Panc1 (cell line): ENCODE measurements around the gene FRMD1. TPM values are rescaled to one million over a fixed set of nuclear protein-coding genes. Genes with fewer than 3 reads are reported as not detected.
A peak's percentile ranks its signal among the peaks of the same experiment; 100 is the strongest.

Experiments
- ATAC-seq: fragments of 200-7000 bp; cut with Tn5 transposase; 2 replicates; pipeline ENCODE4 v1.9.1; 2020; ENCODE audit warnings: mild to moderate bottlenecking, moderate library complexity
- BruUV-seq: library from RNA; stranded (reverse); fragments of 400-500 nt; replicated peaks from 2 replicates; lab custom pipeline; 2021; lab: Mats Ljungman, UMichigan
- CTCF ChIA-PET: fragments of 300-600 bp; sonication (Branson Sonifier 250); formaldehyde crosslinking; loops from one replicate; lab custom pipeline; 2022; ENCODE audit warnings: antibody characterized with exemption; lab: Charles Lee
- POLR2A ChIA-PET: fragments of 300-600 bp; sonication (Branson Sonifier 250); formaldehyde crosslinking; loops from one replicate; lab custom pipeline; 2022; ENCODE audit warnings: antibody characterized with exemption; lab: Charles Lee
- DNase-seq: peaks from one replicate; pipeline ENCODE4 v3.0.0-alpha.2; 2010; ENCODE audit warnings: low read depth, low spot score
- H3K27ac ChIP-seq: 2 replicates; pipeline ENCODE4 v1.5.1; 2011; ENCODE audit warnings: mild to moderate bottlenecking, low read length, inconsistent platforms
- H3K27me3 ChIP-seq: fragments of 200-500 bp; sonication (Bioruptor generic); 2 replicates; pipeline ENCODE4 v1.6.0; 2014; ENCODE audit warnings: low read length, inconsistent platforms; ENCODE audit not compliant: control insufficient read depth, insufficient read depth
- H3K36me3 ChIP-seq: fragments of 200-500 bp; sonication (Bioruptor generic); 2 replicates; pipeline ENCODE4 v1.5.1; 2014; ENCODE audit warnings: inconsistent platforms, mild to moderate bottlenecking, low read length, moderate library complexity; ENCODE audit not compliant: control insufficient read depth, insufficient read depth
- H3K4me1 ChIP-seq: 2 replicates; pipeline ENCODE4 v1.5.1; 2011; ENCODE audit warnings: inconsistent platforms, mild to moderate bottlenecking, low read length, moderate library complexity; ENCODE audit not compliant: control insufficient read depth, insufficient read depth
- H3K4me3 ChIP-seq, 2 experiments: 2 replicates each; pipeline ENCODE4 v1.5.1; 2011 to 2012; ENCODE audit warnings: low read depth in 2 of 2, low read length in 2 of 2, mild to moderate bottlenecking in 2 of 2, inconsistent platforms in 1 of 2, moderate library complexity in 1 of 2
- H3K9me3 ChIP-seq: fragments of 200-500 bp; sonication (Bioruptor generic); 2 replicates; pipeline ENCODE4 v1.5.1; 2014; ENCODE audit warnings: low read depth, mild to moderate bottlenecking, inconsistent platforms, low read length, moderate library complexity; ENCODE audit not compliant: control insufficient read depth, insufficient read depth
- CTCF ChIP-seq: fragments of 450-650 bp; IDR thresholded peaks from 2 replicates; pipeline ENCODE4 v1.5.1; 2017; ENCODE audit warnings: mild to moderate bottlenecking
- POLR2AphosphoS5 ChIP-seq: IDR thresholded peaks from 2 replicates; pipeline ENCODE4 v1.6.1; 2012; ENCODE audit warnings: mild to moderate bottlenecking, low read depth, low read length, moderate library complexity
- SIN3A ChIP-seq: IDR thresholded peaks from 2 replicates; pipeline ENCODE4 v1.6.1; 2012; ENCODE audit warnings: low read depth, mild to moderate bottlenecking, low read length, moderate library complexity, borderline replicate concordance; ENCODE audit not compliant: insufficient read depth
- TCF7L2 ChIP-seq: IDR thresholded peaks from 2 replicates; pipeline ENCODE4 v1.6.1; 2011; ENCODE audit warnings: mild to moderate bottlenecking, low read depth, low read length, inconsistent platforms
- in situ Hi-C: cut with HindIII; loops from 2 replicates; pipeline ENCODE4 v1.10.0; 2016; ENCODE audit warnings: low sequenced_read_pairs, low pct_unique_long_range_greater_than_20kb
- intact Hi-C: fragments of 100-400 bp; cut with micrococcal nuclease; formaldehyde crosslinking; loops from one replicate; pipeline ENCODE4 v1.10.0; 2022; ENCODE audit not compliant: unreplicated experiment
- total RNA-seq: library from RNA; stranded (reverse); gene quantifications from one replicate; pipeline ENCODE4 v1.2.1, GENCODE V29; 2021; ENCODE audit not compliant: unreplicated experiment
- TF ChIP-seq, protein P1 (sequence below), 2 experiments: IDR thresholded peaks; 2 replicates each; pipeline ENCODE4 v1.6.1; 2011 to 2012; ENCODE audit warnings: low read depth in 2 of 2, control low read depth in 1 of 2, low read length in 1 of 2, mild to moderate bottlenecking in 1 of 2, moderate library complexity in 1 of 2; ENCODE audit not compliant: insufficient read depth in 1 of 2

The FRMD1 gene
- total RNA-seq, 1 experiment from 2014 or later: 0.15 TPM

GRCh38 chr6:168063431-168063830 is 15.6 kb downstream of the FRMD1 start:
- ChIA-PET POLR2A (no interaction called here), CTCF (no interaction called here)
- Histone ChIP-seq H3K36me3 (no peaks in the 10 kb centered on the region), H3K4me3 (no peak overlapping the region), H3K4me1 (no peaks in the 10 kb centered on the region), H3K27me3 (no peaks in the 10 kb centered on the region), H3K9me3 (no peaks in the 10 kb centered on the region), H3K27ac (no peak overlapping the region)
- BruUV-seq: no TSS peak
- in situ Hi-C loops: no loop called here
- DNase-seq (no peak), ATAC-seq (no peak)
- intact Hi-C loops: loop anchor here (5.0 kb wide), 1 partner anchor 69 kb away; no protein-coding TSS in a partner anchor
- TF ChIP-seq, protein P1, sequence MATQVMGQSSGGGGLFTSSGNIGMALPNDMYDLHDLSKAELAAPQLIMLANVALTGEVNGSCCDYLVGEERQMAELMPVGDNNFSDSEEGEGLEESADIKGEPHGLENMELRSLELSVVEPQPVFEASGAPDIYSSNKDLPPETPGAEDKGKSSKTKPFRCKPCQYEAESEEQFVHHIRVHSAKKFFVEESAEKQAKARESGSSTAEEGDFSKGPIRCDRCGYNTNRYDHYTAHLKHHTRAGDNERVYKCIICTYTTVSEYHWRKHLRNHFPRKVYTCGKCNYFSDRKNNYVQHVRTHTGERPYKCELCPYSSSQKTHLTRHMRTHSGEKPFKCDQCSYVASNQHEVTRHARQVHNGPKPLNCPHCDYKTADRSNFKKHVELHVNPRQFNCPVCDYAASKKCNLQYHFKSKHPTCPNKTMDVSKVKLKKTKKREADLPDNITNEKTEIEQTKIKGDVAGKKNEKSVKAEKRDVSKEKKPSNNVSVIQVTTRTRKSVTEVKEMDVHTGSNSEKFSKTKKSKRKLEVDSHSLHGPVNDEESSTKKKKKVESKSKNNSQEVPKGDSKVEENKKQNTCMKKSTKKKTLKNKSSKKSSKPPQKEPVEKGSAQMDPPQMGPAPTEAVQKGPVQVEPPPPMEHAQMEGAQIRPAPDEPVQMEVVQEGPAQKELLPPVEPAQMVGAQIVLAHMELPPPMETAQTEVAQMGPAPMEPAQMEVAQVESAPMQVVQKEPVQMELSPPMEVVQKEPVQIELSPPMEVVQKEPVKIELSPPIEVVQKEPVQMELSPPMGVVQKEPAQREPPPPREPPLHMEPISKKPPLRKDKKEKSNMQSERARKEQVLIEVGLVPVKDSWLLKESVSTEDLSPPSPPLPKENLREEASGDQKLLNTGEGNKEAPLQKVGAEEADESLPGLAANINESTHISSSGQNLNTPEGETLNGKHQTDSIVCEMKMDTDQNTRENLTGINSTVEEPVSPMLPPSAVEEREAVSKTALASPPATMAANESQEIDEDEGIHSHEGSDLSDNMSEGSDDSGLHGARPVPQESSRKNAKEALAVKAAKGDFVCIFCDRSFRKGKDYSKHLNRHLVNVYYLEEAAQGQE (IDR thresholded peaks at IDR 0.05; ENCODE audit: insufficient read depth in 1 of 2, low read depth in 2 of 2, low read length in 1 of 2): no peak
- TF ChIP-seq TCF7L2 (no peak), SIN3A (no peak), CTCF (no peak), POLR2AphosphoS5 (no peak)

GRCh38 chr6:168062346-168063289 is 16.4 kb downstream of the FRMD1 start:
- ATAC-seq: no peak

More at GRCh38 chr6:168062346-168063289, 16.4 kb downstream of the FRMD1 start:
- Histone ChIP-seq H3K4me1 (no peaks in the 10 kb centered on the region), H3K9me3 (no peaks in the 10 kb centered on the region), H3K27me3 (no peaks in the 10 kb centered on the region), H3K4me3 (no peak overlapping the region), H3K27ac (no peak overlapping the region), H3K36me3 (no peaks in the 10 kb centered on the region)
- no peak for DNase-seq
- peak; percentile 88 for TF ChIP-seq TCF7L2
- no peak for TF ChIP-seq SIN3A
- POLR2A ChIA-PET: no interaction called here
- intact Hi-C loops: loop anchor here (5.0 kb wide), 1 partner anchor 70 kb away; no protein-coding TSS in a partner anchor
- CTCF ChIA-PET: no interaction called here
- in situ Hi-C loops: no loop called here
- BruUV-seq: no TSS peak
